ENCODE results near the gene FAF1. TPM values are rescaled to one million over a fixed set of nuclear protein-coding genes. Genes with fewer than 3 reads are reported as not detected.
"Not testable (repeated sequence)": the region's sequence is repeated elsewhere in the genome, so short reads cannot be mapped to it uniquely, and the experiment has no call there.

The FAF1 gene
- total RNA-seq, 4 donors from 2014 or later = 33.8 to 55.8 (median 45.6) TPM

DNA sequence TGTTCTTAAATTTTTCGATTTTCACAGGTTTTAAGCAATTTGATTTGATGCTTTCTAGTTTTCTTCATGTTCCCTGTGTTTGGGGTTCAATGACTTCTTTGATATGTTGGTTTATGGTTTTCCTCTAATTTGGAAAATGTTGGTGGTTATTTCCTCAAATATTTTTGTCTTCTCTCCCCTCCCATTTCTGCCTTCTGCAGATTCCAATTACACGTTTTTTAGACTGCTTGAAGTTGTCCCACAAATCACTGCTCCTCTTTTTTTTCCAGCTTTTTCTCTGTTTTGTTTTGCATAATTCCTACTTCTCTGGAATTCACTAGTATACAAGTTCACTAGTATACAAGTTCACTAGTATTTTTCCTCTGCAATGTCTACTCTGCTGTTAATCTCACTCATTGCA lies 61.3 kb downstream of the FAF1 start:
- H3K4me3 ChIP-seq (ENCODE audit: low read depth, poor library complexity, severe bottlenecking) = no peak overlapping the region
- DNase-seq (ENCODE audit: low spot score in 2 of 2) = no peak
- intact Hi-C loops (cut with DNase I; ENCODE audit: low total_unique reads) = no loop called here
- TF ChIP-seq, protein P1, sequence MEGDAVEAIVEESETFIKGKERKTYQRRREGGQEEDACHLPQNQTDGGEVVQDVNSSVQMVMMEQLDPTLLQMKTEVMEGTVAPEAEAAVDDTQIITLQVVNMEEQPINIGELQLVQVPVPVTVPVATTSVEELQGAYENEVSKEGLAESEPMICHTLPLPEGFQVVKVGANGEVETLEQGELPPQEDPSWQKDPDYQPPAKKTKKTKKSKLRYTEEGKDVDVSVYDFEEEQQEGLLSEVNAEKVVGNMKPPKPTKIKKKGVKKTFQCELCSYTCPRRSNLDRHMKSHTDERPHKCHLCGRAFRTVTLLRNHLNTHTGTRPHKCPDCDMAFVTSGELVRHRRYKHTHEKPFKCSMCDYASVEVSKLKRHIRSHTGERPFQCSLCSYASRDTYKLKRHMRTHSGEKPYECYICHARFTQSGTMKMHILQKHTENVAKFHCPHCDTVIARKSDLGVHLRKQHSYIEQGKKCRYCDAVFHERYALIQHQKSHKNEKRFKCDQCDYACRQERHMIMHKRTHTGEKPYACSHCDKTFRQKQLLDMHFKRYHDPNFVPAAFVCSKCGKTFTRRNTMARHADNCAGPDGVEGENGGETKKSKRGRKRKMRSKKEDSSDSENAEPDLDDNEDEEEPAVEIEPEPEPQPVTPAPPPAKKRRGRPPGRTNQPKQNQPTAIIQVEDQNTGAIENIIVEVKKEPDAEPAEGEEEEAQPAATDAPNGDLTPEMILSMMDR (IDR thresholded peaks at IDR 0.05) = no peak
- TF ChIP-seq POLR2A (IDR thresholded peaks at IDR 0.05) = no peak
- 66 to 69% methylated on average over 2 of the region's 2 CpGs for WGBS, 2 donors

DNA sequence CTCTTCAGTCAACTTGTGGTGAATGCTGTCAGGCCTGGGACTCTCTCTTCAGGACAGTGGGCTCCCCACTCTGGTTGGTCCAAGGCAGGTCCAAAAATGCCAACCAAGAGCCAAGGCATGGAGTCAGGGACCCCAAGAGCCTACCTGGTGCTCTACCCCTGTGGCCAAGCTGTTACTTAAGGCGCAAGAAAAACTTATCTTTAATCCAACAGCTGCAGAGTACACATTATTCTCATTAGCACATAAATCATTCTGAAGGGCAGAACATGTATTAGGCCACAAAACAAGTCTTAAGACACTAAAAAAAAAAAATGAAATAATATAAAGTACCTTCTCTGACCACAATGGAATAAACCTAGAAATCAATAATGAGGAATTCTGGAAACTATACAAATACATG lies 65.7 kb downstream of the FAF1 start:
- intact Hi-C loops (cut with DNase I; ENCODE audit: low total_unique reads) = no loop called here
- no peak for TF ChIP-seq POLR2A (IDR thresholded peaks at IDR 0.05)
- TF ChIP-seq, protein P1 (IDR thresholded peaks at IDR 0.05) = no peak
- DNase-seq (ENCODE audit: low spot score in 2 of 2) = no peak

DNA sequence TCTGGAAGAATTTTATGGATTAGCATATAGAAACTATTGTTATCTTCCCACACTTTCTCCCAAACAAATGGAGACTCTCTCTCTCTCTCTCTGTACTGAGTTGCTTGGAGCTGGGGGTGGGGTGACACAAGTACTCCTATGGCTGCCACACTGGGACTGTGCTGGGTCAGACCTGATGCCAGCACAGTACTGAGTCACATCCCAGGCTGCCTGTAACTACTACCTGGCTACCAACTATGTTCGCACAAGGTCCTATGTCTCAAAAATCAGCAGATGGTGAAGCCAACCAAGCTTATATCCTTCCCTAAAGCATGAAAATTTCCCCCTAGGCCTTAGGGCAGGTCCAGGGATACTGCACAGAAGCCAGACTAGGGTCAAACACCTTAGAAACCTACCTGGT lies 66.6 kb downstream of the FAF1 start:
- no peak for DNase-seq (ENCODE audit: low spot score in 2 of 2)
- 100% methylated on average over 1 of the region's 1 CpG for WGBS, 2 donors
- intact Hi-C loops (cut with DNase I; ENCODE audit: low total_unique reads) = no loop called here
- no peak for TF ChIP-seq POLR2A (IDR thresholded peaks at IDR 0.05)
- TF ChIP-seq, protein P1 (IDR thresholded peaks at IDR 0.05) = no peak
- no peak overlapping the region for H3K4me3 ChIP-seq (ENCODE audit: low read depth, poor library complexity, severe bottlenecking)

More for the DNA sequence above, 65.7 kb downstream of the FAF1 start:
- WGBS, 2 donors = 83 to 100% methylated on average over 1 of the region's 1 CpG
- no peak overlapping the region for H3K4me3 ChIP-seq (ENCODE audit: low read depth, poor library complexity, severe bottlenecking)

DNA sequence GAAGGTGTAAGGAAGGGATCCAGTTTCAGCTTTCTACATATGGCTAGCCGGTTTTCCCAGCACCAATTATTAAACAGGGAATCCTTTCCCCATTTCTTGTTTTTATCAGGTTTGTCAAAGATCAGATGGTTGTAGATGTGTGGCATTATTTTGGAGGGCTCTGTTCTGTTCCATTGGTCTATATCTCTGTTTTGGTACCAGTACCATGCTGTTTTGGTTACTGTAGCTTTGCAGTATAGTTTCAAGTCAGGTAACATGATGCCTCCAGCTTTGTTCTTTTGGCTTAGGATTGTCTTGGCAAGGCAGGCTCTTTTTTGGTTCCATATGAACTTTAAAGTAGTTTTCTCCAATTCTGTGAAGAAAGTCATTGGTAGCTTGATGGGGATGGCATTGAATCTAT lies 72.5 kb downstream of the FAF1 start:
- H3K4me3 ChIP-seq (ENCODE audit: low read depth, poor library complexity, severe bottlenecking); intact Hi-C loops (cut with DNase I; ENCODE audit: low total_unique reads); DNase-seq (ENCODE audit: low spot score in 2 of 2): not testable (repeated sequence)
- 94 to 100% methylated on average over 1 of the region's 1 CpG for WGBS, 2 donors

DNA sequence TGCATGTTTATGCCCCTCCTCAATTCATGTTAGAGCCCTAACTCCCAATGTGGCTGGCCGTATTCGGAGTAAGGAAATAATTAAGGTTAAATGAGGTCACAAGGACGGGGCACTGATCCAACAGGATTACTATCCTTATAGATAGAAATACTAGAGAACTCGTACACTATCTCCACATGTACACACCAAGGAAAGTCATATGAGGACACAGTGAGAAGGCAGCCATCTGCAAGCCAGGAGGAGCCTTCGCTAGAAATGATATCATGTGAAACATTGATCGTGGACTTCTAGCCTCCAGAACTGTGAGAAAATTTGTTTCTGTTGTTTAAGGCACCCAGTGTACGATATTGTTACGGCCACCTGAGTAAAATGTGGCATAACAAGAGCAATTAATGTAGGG lies 79.7 kb downstream of the FAF1 start:
- intact Hi-C loops (cut with DNase I; ENCODE audit: low total_unique reads) = no loop called here
- no peak for DNase-seq (ENCODE audit: low spot score in 2 of 2)
- H3K4me3 ChIP-seq (ENCODE audit: low read depth, poor library complexity, severe bottlenecking) = no peak overlapping the region
- no peak for TF ChIP-seq POLR2A (IDR thresholded peaks at IDR 0.05)
- TF ChIP-seq, protein P1 (IDR thresholded peaks at IDR 0.05) = no peak
- WGBS, 2 donors = 67 to 79% methylated on average over 8 of the region's 8 CpGs

DNA sequence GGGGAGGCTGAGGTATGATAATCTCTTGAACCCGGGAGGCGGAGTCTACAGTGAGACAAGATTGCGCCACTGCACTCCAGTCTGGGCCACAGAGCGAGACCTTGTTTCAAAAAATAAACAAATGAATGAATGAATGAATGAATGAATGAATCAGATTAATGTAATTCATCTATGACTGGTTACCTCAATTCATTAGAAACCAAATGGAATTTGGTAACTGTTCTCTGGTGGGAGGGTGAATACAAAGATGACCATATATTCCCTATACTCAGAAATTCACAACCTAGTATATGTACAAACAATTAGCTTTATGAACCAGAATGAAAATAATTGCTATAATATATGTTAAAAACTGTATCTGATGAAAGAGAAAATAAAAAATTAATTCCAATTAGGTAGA lies 80.9 kb downstream of the FAF1 start:
- intact Hi-C loops (cut with DNase I; ENCODE audit: low total_unique reads) = no loop called here
- WGBS, 2 donors = 99 to 100% methylated on average over 4 of the region's 4 CpGs
- no peak for DNase-seq (ENCODE audit: low spot score in 2 of 2)
- H3K4me3 ChIP-seq (ENCODE audit: low read depth, poor library complexity, severe bottlenecking) = no peak overlapping the region
- TF ChIP-seq, protein P1 (IDR thresholded peaks at IDR 0.05) = no peak
- no peak for TF ChIP-seq POLR2A (IDR thresholded peaks at IDR 0.05)

All from lower leg skin (tissue), 4 donors.